Vagina (tissue), 2 donors: ENCODE results near the gene GHRHR. TPM values are rescaled to one million over a fixed set of nuclear protein-coding genes. Genes with fewer than 3 reads are reported as not detected.

Experiments used
- DNase-seq, 2 donors: peaks; one replicate each; pipeline ENCODE4 v3.0.0-alpha.2; 2017; ENCODE audit errors: extremely low spot score in 2 of 2
- H3K27ac ChIP-seq: fragments of 200-600 bp; sonication (generic); one replicate; pipeline ENCODE4 v1.5.1; 2019
- H3K27me3 ChIP-seq: fragments of 200-600 bp; sonication (generic); one replicate; pipeline ENCODE4 v1.5.1; 2019
- H3K36me3 ChIP-seq, 2 donors: fragments of 200-600 bp; sonication (generic); one replicate each; pipeline ENCODE4 v1.5.1; 2017 to 2019
- H3K4me1 ChIP-seq: fragments of 200-600 bp; sonication (generic); one replicate; pipeline ENCODE4 v1.5.1; 2019
- H3K4me3 ChIP-seq, 2 donors: fragments of 200-600 bp; sonication (generic); 1 replicate in 1 of 2; 2 replicates in 1 of 2; pipeline ENCODE4 v1.5.1; 2016 to 2019
- H3K9me3 ChIP-seq: fragments of 200-600 bp; sonication (generic); one replicate; pipeline ENCODE4 v1.5.1; 2019
- CTCF ChIP-seq, 3 experiments: fragments of 450-650 bp in 2 of 3; fragments of 200-600 bp in 1 of 3; sonication (generic) in 1 of 3; IDR thresholded peaks; one replicate each; pipeline ENCODE4 v1.5.1; 2017 to 2019; ENCODE audit warnings: antibody characterized with exemption in 3 of 3, mild to moderate bottlenecking in 2 of 3, moderate library complexity in 2 of 3
- POLR2A ChIP-seq, 2 donors: fragments of 450-650 bp; IDR thresholded peaks; one replicate each; pipeline ENCODE4 v1.6.1; 2017; ENCODE audit warnings: antibody characterized with exemption in 2 of 2, mild to moderate bottlenecking in 2 of 2, moderate library complexity in 2 of 2
- POLR2AphosphoS5 ChIP-seq, 2 donors: sonication (generic); formaldehyde crosslinking; IDR thresholded peaks; one replicate each; pipeline ENCODE4 v1.9.0; 2017; ENCODE audit warnings: antibody characterized with exemption in 2 of 2, mild to moderate bottlenecking in 2 of 2, low read depth in 1 of 2; ENCODE audit not compliant: insufficient read depth in 1 of 2
- intact Hi-C: fragments of 100-400 bp; cut with DNase I; formaldehyde crosslinking; loops from one replicate; pipeline ENCODE4 v1.15.1; 2023
- total RNA-seq: library from RNA; depleted of rRNA; stranded (reverse); fragments of >200 nt; gene quantifications from one replicate; pipeline ENCODE4 v1.2.3, GENCODE V29; 2016

The GHRHR gene
- total RNA-seq, 1 donor from 2014 or later: not detected

- Histone ChIP-seq H3K27me3 (no peaks in the 10 kb centered on the region), H3K4me3 (no peak overlapping the region), H3K36me3 (no peaks in the 10 kb centered on the region), H3K27ac (no peak overlapping the region), H3K9me3 (no peaks in the 10 kb centered on the region), H3K4me1 (no peaks in the 10 kb centered on the region)
- DNase-seq: no peak
- no peak for TF ChIP-seq POLR2AphosphoS5 (IDR thresholded peaks at IDR 0.05; ENCODE audit: insufficient read depth in 1 of 2, low read depth in 1 of 2)
- TF ChIP-seq POLR2A (IDR thresholded peaks at IDR 0.05): no peak
- TF ChIP-seq CTCF (IDR thresholded peaks at IDR 0.05): no peak
- intact Hi-C loops: no loop called here
These were observed 36.7 kb upstream of the GHRHR start for GRCh38 chr7:30927040-30927439.

GRCh38 chr7:30927559-30927958 is 36.2 kb upstream of the GHRHR start:
- Histone ChIP-seq H3K9me3 (no peaks in the 10 kb centered on the region), H3K4me1 (no peaks in the 10 kb centered on the region), H3K27me3 (no peaks in the 10 kb centered on the region), H3K27ac (no peak overlapping the region), H3K4me3 (no peak overlapping the region), H3K36me3 (no peaks in the 10 kb centered on the region)
- intact Hi-C loops: no loop called here
- DNase-seq: peak in 1 of 2 donors; percentile 72
- TF ChIP-seq CTCF (IDR thresholded peaks at IDR 0.05) (no peak), POLR2AphosphoS5 (IDR thresholded peaks at IDR 0.05; ENCODE audit: insufficient read depth in 1 of 2, low read depth in 1 of 2) (no peak), POLR2A (IDR thresholded peaks at IDR 0.05) (no peak)

- intact Hi-C loops: no loop called here
- DNase-seq: no peak
- H3K36me3 ChIP-seq: no peaks in the 10 kb centered on the region
- TF ChIP-seq POLR2AphosphoS5 (IDR thresholded peaks at IDR 0.05; ENCODE audit: insufficient read depth in 1 of 2, low read depth in 1 of 2): no peak
- TF ChIP-seq POLR2A (IDR thresholded peaks at IDR 0.05): no peak
- TF ChIP-seq CTCF (IDR thresholded peaks at IDR 0.05): no peak
- H3K4me1 ChIP-seq: no peaks in the 10 kb centered on the region
- no peaks in the 10 kb centered on the region for H3K9me3 ChIP-seq
- no peak overlapping the region for H3K27ac ChIP-seq
- no peak overlapping the region for H3K4me3 ChIP-seq
- no peaks in the 10 kb centered on the region for H3K27me3 ChIP-seq
These were observed 35.4 kb upstream of the GHRHR start for GRCh38 chr7:30928254-30928872.

- Histone ChIP-seq H3K4me1 (no peaks in the 10 kb centered on the region), H3K4me3 (no peak overlapping the region), H3K27ac (no peak overlapping the region), H3K9me3 (no peaks in the 10 kb centered on the region), H3K36me3 (no peaks in the 10 kb centered on the region), H3K27me3 (no peaks in the 10 kb centered on the region)
- TF ChIP-seq POLR2AphosphoS5 (IDR thresholded peaks at IDR 0.05; ENCODE audit: insufficient read depth in 1 of 2, low read depth in 1 of 2): no peak
- TF ChIP-seq POLR2A (IDR thresholded peaks at IDR 0.05): no peak
- TF ChIP-seq CTCF (IDR thresholded peaks at IDR 0.05): no peak
- no peak for DNase-seq
- intact Hi-C loops: no loop called here
These were observed 34.1 kb upstream of the GHRHR start for GRCh38 chr7:30929686-30930085.

GRCh38 chr7:30930621-30931020 is 33.1 kb upstream of the GHRHR start:
- intact Hi-C loops: no loop called here
- DNase-seq: no peak
- Histone ChIP-seq H3K9me3 (no peaks in the 10 kb centered on the region), H3K27me3 (no peaks in the 10 kb centered on the region), H3K4me1 (no peaks in the 10 kb centered on the region), H3K4me3 (no peak overlapping the region), H3K27ac (no peak overlapping the region), H3K36me3 (no peaks in the 10 kb centered on the region)
- TF ChIP-seq POLR2A (IDR thresholded peaks at IDR 0.05) (no peak), CTCF (IDR thresholded peaks at IDR 0.05) (no peak), POLR2AphosphoS5 (IDR thresholded peaks at IDR 0.05; ENCODE audit: insufficient read depth in 1 of 2, low read depth in 1 of 2) (no peak)
